HFFc6 (cell line): Measurements from ENCODE around the gene HDAC9. TPM values are rescaled to one million over a fixed set of nuclear protein-coding genes. Genes with fewer than 3 reads are reported as not detected.

ENCODE experiments used
- DNase-seq: peaks from one replicate; pipeline ENCODE4 v3.0.0-alpha.2; 2018
- H3K27ac Mint-ChIP-seq: 2 replicates; pipeline ENCODE4 v1.8.0; 2020; ENCODE audit warnings: mild to moderate bottlenecking, mixed read lengths
- H3K27me3 Mint-ChIP-seq: 2 replicates; pipeline ENCODE4 v1.8.0; 2021; ENCODE audit warnings: mild to moderate bottlenecking, moderate library complexity, mixed read lengths; ENCODE audit not compliant: insufficient read depth
- H3K36me3 Mint-ChIP-seq: 2 replicates; pipeline ENCODE4 v1.8.0; 2021; ENCODE audit warnings: low read depth, mixed read lengths
- H3K4me1 Mint-ChIP-seq: 2 replicates; pipeline ENCODE4 v1.8.0; 2020; ENCODE audit warnings: low read depth, mixed read lengths
- H3K4me3 Mint-ChIP-seq: 2 replicates; pipeline ENCODE4 v1.8.0; 2020; ENCODE audit warnings: mild to moderate bottlenecking, moderate library complexity, mixed read lengths
- H3K9me3 Mint-ChIP-seq: 2 replicates; pipeline ENCODE4 v1.8.0; 2020; ENCODE audit warnings: mild to moderate bottlenecking, mixed read lengths
- total RNA-seq, 6 experiments: library from RNA; stranded (reverse); fragmentation: NEBNext Ultra II Directional; extraction: Animal tissue kit (Norgen Biotek cat#: 25700); gene quantifications; 2 replicates in 1 of 6; 3 replicates in 5 of 6; pipeline ENCODE4 v1.2.3, GENCODE V29; 2021
- TF ChIP-seq, protein P1 (sequence below): fragments of 200-600 bp; sonication (generic); IDR thresholded peaks from 2 replicates; pipeline ENCODE4 v1.5.0; 2021; ENCODE audit warnings: antibody characterized with exemption, mild to moderate bottlenecking

HDAC9 gene
- total RNA-seq, 6 experiments from 2014 or later = 11.5 to 29.2 (median 13.2) TPM

- TF ChIP-seq, protein P1, sequence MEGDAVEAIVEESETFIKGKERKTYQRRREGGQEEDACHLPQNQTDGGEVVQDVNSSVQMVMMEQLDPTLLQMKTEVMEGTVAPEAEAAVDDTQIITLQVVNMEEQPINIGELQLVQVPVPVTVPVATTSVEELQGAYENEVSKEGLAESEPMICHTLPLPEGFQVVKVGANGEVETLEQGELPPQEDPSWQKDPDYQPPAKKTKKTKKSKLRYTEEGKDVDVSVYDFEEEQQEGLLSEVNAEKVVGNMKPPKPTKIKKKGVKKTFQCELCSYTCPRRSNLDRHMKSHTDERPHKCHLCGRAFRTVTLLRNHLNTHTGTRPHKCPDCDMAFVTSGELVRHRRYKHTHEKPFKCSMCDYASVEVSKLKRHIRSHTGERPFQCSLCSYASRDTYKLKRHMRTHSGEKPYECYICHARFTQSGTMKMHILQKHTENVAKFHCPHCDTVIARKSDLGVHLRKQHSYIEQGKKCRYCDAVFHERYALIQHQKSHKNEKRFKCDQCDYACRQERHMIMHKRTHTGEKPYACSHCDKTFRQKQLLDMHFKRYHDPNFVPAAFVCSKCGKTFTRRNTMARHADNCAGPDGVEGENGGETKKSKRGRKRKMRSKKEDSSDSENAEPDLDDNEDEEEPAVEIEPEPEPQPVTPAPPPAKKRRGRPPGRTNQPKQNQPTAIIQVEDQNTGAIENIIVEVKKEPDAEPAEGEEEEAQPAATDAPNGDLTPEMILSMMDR = peak; percentile 83
- Mint-ChIP-seq H3K36me3 (no peaks in the 10 kb centered on the region; the same call in 1 of the 2 replicates), H3K27me3 (no peaks in the 10 kb centered on the region), H3K27ac (no peak overlapping the region), H3K4me3 (no peak overlapping the region), H3K9me3 (no peaks in the 10 kb centered on the region), H3K4me1 (peaks cover 4% of the 10 kb centered on the region)
- peak; percentile 37 for DNase-seq
Observed at GRCh38 chr7:18570890-18571478, 75.4 kb downstream of the HDAC9 start.

- Mint-ChIP-seq H3K9me3 (no peaks in the 10 kb centered on the region), H3K27ac (no peak overlapping the region), H3K4me3 (no peak overlapping the region), H3K27me3 (no peaks in the 10 kb centered on the region), H3K36me3 (no peaks in the 10 kb centered on the region; the same call in 1 of the 2 replicates), H3K4me1 (peaks cover 7% of the 10 kb centered on the region)
- no peak for DNase-seq
- TF ChIP-seq, protein P1 = no peak
Observed at GRCh38 chr7:18572154-18572553, 76.6 kb downstream of the HDAC9 start.

GRCh38 chr7:18572885-18573284, 77.3 kb downstream of the HDAC9 start:
- no peak for DNase-seq
- H3K4me1 Mint-ChIP-seq = peaks cover 7% of the 10 kb centered on the region
- H3K4me3 Mint-ChIP-seq = no peak overlapping the region
- TF ChIP-seq, protein P1 = no peak
- no peaks in the 10 kb centered on the region for H3K27me3 Mint-ChIP-seq
- no peaks in the 10 kb centered on the region for H3K9me3 Mint-ChIP-seq
- no peaks in the 10 kb centered on the region; the same call in 1 of the 2 replicates for H3K36me3 Mint-ChIP-seq
- H3K27ac Mint-ChIP-seq = no peak overlapping the region

DNA sequence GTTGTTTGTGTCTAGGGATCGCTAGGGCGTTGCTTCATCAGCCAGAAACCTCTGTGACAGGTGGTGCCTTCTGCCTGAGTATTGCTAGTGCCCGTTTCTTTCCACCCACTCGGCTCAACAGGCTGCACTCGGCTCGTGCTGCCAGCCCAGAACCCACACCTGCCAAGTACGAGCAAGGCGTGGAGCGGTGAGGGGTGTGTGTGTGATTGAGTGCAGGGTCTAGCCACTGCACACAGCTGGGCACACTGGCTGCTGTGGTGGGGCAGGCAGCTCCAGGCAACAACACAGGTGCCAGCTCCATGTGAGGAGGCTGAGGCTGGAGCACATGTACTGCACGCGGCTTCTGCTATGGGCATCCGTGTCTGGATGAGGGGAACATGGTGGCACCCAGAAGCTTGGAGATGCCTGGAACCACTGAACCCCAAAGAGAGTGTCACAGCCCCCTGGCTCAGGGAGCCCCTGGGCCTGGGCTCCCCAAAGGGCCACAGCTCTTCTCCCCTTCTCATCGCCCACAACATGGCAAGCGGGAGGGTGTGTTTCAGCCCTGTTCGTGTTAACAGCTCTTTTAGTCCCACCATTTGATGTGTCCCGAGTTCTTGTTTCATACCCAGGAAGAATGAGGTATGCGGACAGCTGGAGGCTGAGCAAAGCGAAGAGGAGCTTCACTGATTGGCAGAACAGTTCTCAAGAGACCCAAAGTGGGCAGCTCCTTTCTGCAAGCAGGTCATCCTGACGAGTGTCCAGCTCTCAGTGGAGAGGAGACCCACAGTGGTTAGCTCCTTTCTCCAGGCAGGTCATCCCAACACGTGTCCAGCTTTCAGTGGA, 78.1 kb downstream of the HDAC9 start:
- DNase-seq = no peak
- TF ChIP-seq, protein P1 = no peak
- peaks cover 7% of the 10 kb centered on the region for H3K4me1 Mint-ChIP-seq
- H3K27ac Mint-ChIP-seq = no peak overlapping the region
- no peaks in the 10 kb centered on the region for H3K9me3 Mint-ChIP-seq
- H3K4me3 Mint-ChIP-seq = no peak overlapping the region
- H3K27me3 Mint-ChIP-seq = no peaks in the 10 kb centered on the region
- H3K36me3 Mint-ChIP-seq = no peaks in the 10 kb centered on the region; the same call in 1 of the 2 replicates

DNA sequence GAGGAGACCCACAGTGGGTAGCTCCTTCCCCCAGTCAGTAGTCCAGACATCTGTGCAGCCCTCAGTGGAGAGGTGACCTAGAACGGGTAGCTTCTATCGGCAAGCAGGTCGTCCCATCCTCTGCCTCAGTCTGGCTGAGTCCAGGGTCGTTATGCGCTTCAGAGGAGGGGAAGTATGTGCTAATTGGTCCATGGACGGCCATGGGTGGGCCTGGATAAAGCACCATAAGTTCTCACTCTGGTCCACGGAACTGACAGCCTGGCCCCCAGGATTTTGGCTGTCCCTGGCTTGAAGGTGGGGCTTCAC, 78.6 kb downstream of the HDAC9 start:
- TF ChIP-seq, protein P1 = no peak
- peaks cover 7% of the 10 kb centered on the region for H3K4me1 Mint-ChIP-seq

More for the DNA sequence above, 78.6 kb downstream of the HDAC9 start:
- H3K4me3 Mint-ChIP-seq = no peak overlapping the region
- no peaks in the 10 kb centered on the region; the same call in 1 of the 2 replicates for H3K36me3 Mint-ChIP-seq
- no peaks in the 10 kb centered on the region for H3K9me3 Mint-ChIP-seq
- no peak for DNase-seq
- no peaks in the 10 kb centered on the region for H3K27me3 Mint-ChIP-seq
- no peak overlapping the region for H3K27ac Mint-ChIP-seq
